ENCODE data around the gene KLF13. TPM values are rescaled to one million over a fixed set of nuclear protein-coding genes. Genes with fewer than 3 reads are reported as not detected.

The KLF13 gene
- total RNA-seq, 4 donors from 2014 or later: 50.8 to 151 (median 98.7) TPM

- no peak overlapping the region for H3K4me3 ChIP-seq (ENCODE audit: low read depth, poor library complexity, severe bottlenecking)
- intact Hi-C loops (cut with DNase I; ENCODE audit: low total_unique reads): no loop called here
- no peak for DNase-seq (ENCODE audit: low spot score in 2 of 2)
- TF ChIP-seq CTCF (IDR thresholded peaks at IDR 0.05) (no peak), POLR2A (IDR thresholded peaks at IDR 0.05) (no peak)
- 63 to 69% methylated on average over 6 of the region's 6 CpGs for WGBS, 2 donors
Observed at GRCh38 chr15:31379042-31379441, 52.4 kb downstream of the KLF13 start.

- WGBS, 2 donors: 85 to 87% methylated on average over 8 of the region's 8 CpGs
- H3K4me3 ChIP-seq (ENCODE audit: low read depth, poor library complexity, severe bottlenecking): no peak overlapping the region
- TF ChIP-seq CTCF (IDR thresholded peaks at IDR 0.05) (no peak), POLR2A (IDR thresholded peaks at IDR 0.05) (no peak)
- intact Hi-C loops (cut with DNase I; ENCODE audit: low total_unique reads): no loop called here
- DNase-seq (ENCODE audit: low spot score in 2 of 2): no peak
Observed at GRCh38 chr15:31379577-31379976, 52.9 kb downstream of the KLF13 start.

- TF ChIP-seq POLR2A (IDR thresholded peaks at IDR 0.05): no peak
- no peak for TF ChIP-seq CTCF (IDR thresholded peaks at IDR 0.05)
- no peak for DNase-seq (ENCODE audit: low spot score in 2 of 2)
- intact Hi-C loops (cut with DNase I; ENCODE audit: low total_unique reads): no loop called here
- H3K4me3 ChIP-seq (ENCODE audit: low read depth, poor library complexity, severe bottlenecking): no peak overlapping the region
- 89 to 94% methylated on average over 10 of the region's 10 CpGs for WGBS, 2 donors
Observed at GRCh38 chr15:31381801-31382712, 55.4 kb downstream of the KLF13 start.

GRCh38 chr15:31382713-31383045 is 56.0 kb downstream of the KLF13 start:
- DNase-seq (ENCODE audit: low spot score in 2 of 2): no peak
- intact Hi-C loops (cut with DNase I; ENCODE audit: low total_unique reads): no loop called here
- no peak overlapping the region for H3K4me3 ChIP-seq (ENCODE audit: low read depth, poor library complexity, severe bottlenecking)
- TF ChIP-seq CTCF (IDR thresholded peaks at IDR 0.05): no peak
- no peak for TF ChIP-seq POLR2A (IDR thresholded peaks at IDR 0.05)
- 82 to 86% methylated on average over 5 of the region's 5 CpGs for WGBS, 2 donors

GRCh38 chr15:31383139-31383538 is 56.5 kb downstream of the KLF13 start:
- TF ChIP-seq POLR2A (IDR thresholded peaks at IDR 0.05): no peak
- intact Hi-C loops (cut with DNase I; ENCODE audit: low total_unique reads): no loop called here
- 89% methylated on average over 6 of the region's 6 CpGs for WGBS, 2 donors
- no peak overlapping the region for H3K4me3 ChIP-seq (ENCODE audit: low read depth, poor library complexity, severe bottlenecking)
- DNase-seq (ENCODE audit: low spot score in 2 of 2): no peak

- TF ChIP-seq POLR2A (IDR thresholded peaks at IDR 0.05) (no peak), CTCF (IDR thresholded peaks at IDR 0.05) (no peak)
- peak in 1 of 2 donors; percentile 32 for DNase-seq (ENCODE audit: low spot score in 2 of 2)
- 66 to 77% methylated on average over 4 of the region's 4 CpGs for WGBS, 2 donors
- H3K4me3 ChIP-seq (ENCODE audit: low read depth, poor library complexity, severe bottlenecking): no peak overlapping the region
- intact Hi-C loops (cut with DNase I; ENCODE audit: low total_unique reads): no loop called here
Observed at GRCh38 chr15:31384568-31384967, 57.9 kb downstream of the KLF13 start.
